GM23338 (cell line): Measurements from ENCODE around the gene MUC7. TPM values are rescaled to one million over a fixed set of nuclear protein-coding genes. Genes with fewer than 3 reads are reported as not detected.
"Not testable (repeated sequence)": the region's sequence is repeated elsewhere in the genome, so short reads cannot be mapped to it uniquely, and the experiment has no call there.

Experiments used
- ATAC-seq: fragments of 200-7000 bp; cut with Tn5 transposase; 3 replicates; pipeline ENCODE4 v1.9.1; 2020
- DNase-seq: peaks from one replicate; pipeline ENCODE4 v3.0.0-alpha.2; 2015; ENCODE audit warnings: low spot score
- H2AFZ ChIP-seq: fragments of 200-600 bp; sonication (generic); 2 replicates; pipeline ENCODE4 v1.8.0; 2016; ENCODE audit warnings: antibody characterized with exemption, mild to moderate bottlenecking, moderate library complexity
- H3F3A ChIP-seq: fragments of 200-600 bp; sonication (generic); replicated peaks from 2 replicates; pipeline ENCODE4 v1.8.0; 2017; ENCODE audit warnings: antibody characterized with exemption, mixed run types, low read depth
- H3K27ac ChIP-seq: fragments of 200-600 bp; sonication (generic); 2 replicates; pipeline ENCODE4 v1.6.1; 2016; ENCODE audit warnings: low read depth
- H3K27me3 ChIP-seq: fragments of 200-600 bp; sonication (generic); 2 replicates; pipeline ENCODE4 v1.8.0; 2016; ENCODE audit warnings: mild to moderate bottlenecking, mixed run types, moderate library complexity; ENCODE audit not compliant: insufficient read depth
- H3K36me3 ChIP-seq: fragments of 200-600 bp; sonication (generic); 2 replicates; pipeline ENCODE4 v1.8.0; 2016; ENCODE audit warnings: mild to moderate bottlenecking; ENCODE audit not compliant: insufficient read depth
- H3K4me1 ChIP-seq: fragments of 200-600 bp; sonication (generic); 2 replicates; pipeline ENCODE4 v1.8.0; 2016; ENCODE audit warnings: mild to moderate bottlenecking, moderate library complexity; ENCODE audit not compliant: insufficient read depth
- H3K4me2 ChIP-seq: fragments of 200-600 bp; sonication (generic); 2 replicates; pipeline ENCODE4 v1.7.1; 2017; ENCODE audit warnings: mixed run types
- H3K4me3 ChIP-seq: fragments of 200-600 bp; sonication (generic); 2 replicates; pipeline ENCODE4 v1.6.1; 2016; ENCODE audit warnings: mixed run types
- H3K79me2 ChIP-seq: fragments of 200-600 bp; sonication (generic); replicated peaks from 2 replicates; pipeline ENCODE4 v1.8.0; 2017; ENCODE audit warnings: mild to moderate bottlenecking; ENCODE audit not compliant: insufficient read depth
- H3K9me2 ChIP-seq: fragments of 200-600 bp; sonication (generic); 2 replicates; pipeline ENCODE4 v1.8.0; 2017; ENCODE audit not compliant: insufficient read depth
- H4K20me1 ChIP-seq: fragments of 200-600 bp; sonication (generic); replicated peaks from 2 replicates; pipeline ENCODE4 v1.8.0; 2017; ENCODE audit warnings: mild to moderate bottlenecking; ENCODE audit not compliant: insufficient read depth
- H3K27ac Mint-ChIP-seq: 2 replicates; pipeline ENCODE4 v1.8.0; 2020; ENCODE audit warnings: inconsistent platforms, mild to moderate bottlenecking, moderate library complexity, mixed read lengths
- H3K27me3 Mint-ChIP-seq: 3 replicates; pipeline ENCODE4 v1.8.0; 2022; ENCODE audit warnings: low read depth, mild to moderate bottlenecking, moderate library complexity, mixed read lengths, inconsistent platforms; ENCODE audit not compliant: insufficient read depth, poor library complexity
- H3K36me3 Mint-ChIP-seq: 3 replicates; pipeline ENCODE4 v1.8.0; 2021; ENCODE audit warnings: low read depth, mild to moderate bottlenecking, inconsistent platforms, moderate library complexity, mixed read lengths
- H3K4me1 Mint-ChIP-seq: 3 replicates; pipeline ENCODE4 v1.8.0; 2020; ENCODE audit warnings: mild to moderate bottlenecking, inconsistent platforms, mixed read lengths
- H3K4me3 Mint-ChIP-seq: 3 replicates; pipeline ENCODE4 v1.8.0; 2021; ENCODE audit warnings: moderate library complexity, mild to moderate bottlenecking, inconsistent platforms, mixed read lengths
- H3K9me3 Mint-ChIP-seq: 3 replicates; pipeline ENCODE4 v1.8.0; 2020; ENCODE audit warnings: moderate library complexity, mild to moderate bottlenecking, inconsistent platforms, mixed read lengths
- CREB1 ChIP-seq: fragments of 250-450 bp; sonication (Bioruptor Pico); IDR thresholded peaks from 2 replicates; pipeline ENCODE4 v1.5.0; 2020; ENCODE audit warnings: low read depth, mild to moderate bottlenecking, moderate library complexity
- CTCF ChIP-seq, 2 experiments: fragments of 200-600 bp in 1 of 2; sonication (generic) in 1 of 2; conservative IDR thresholded peaks; 2 replicates each; pipeline versions ENCODE4 v1.5.1 to v1.6.1; 2016 to 2017; ENCODE audit warnings: antibody characterized with exemption in 2 of 2, low read depth in 2 of 2, mild to moderate bottlenecking in 2 of 2, moderate library complexity in 1 of 2
- ETS1 ChIP-seq: IDR thresholded peaks from 2 replicates; pipeline ENCODE4 v1.6.1; 2016; ENCODE audit warnings: antibody characterized with exemption
- EZH2phosphoT487 ChIP-seq: fragments of 200-600 bp; sonication (generic); IDR thresholded peaks from one replicate; pipeline ENCODE4 v1.8.1; 2018; ENCODE audit warnings: antibody characterized with exemption; ENCODE audit not compliant: unreplicated experiment
- REST ChIP-seq: IDR thresholded peaks from one replicate; pipeline ENCODE4 v1.6.1; 2018; ENCODE audit warnings: antibody characterized with exemption; ENCODE audit not compliant: unreplicated experiment
- STAT1 ChIP-seq: IDR thresholded peaks from one replicate; pipeline ENCODE4 v1.6.1; 2016; ENCODE audit warnings: antibody characterized with exemption; ENCODE audit not compliant: unreplicated experiment
- ZNF331 ChIP-seq: fragments of 250-450 bp; sonication (Bioruptor Pico); IDR thresholded peaks from 2 replicates; pipeline ENCODE4 v1.5.0; 2020; ENCODE audit warnings: low read depth, mild to moderate bottlenecking, moderate library complexity
- polyA plus RNA-seq: library from polyadenylated mRNA; unstranded; fragments of >200 nt; fragmentation: Nextera tagmentation; extraction: Ambion mirVana; gene quantifications from 2 replicates; pipeline ENCODE4 v1.2.1, GENCODE V29; 2016
- total RNA-seq: library from RNA; depleted of rRNA; stranded (reverse); fragments of >200 nt; shearing (Covaris generic); gene quantifications from 2 replicates; pipeline ENCODE4 v1.2.3, GENCODE V29; 2014

The MUC7 gene
- total and polyA plus RNA-seq, 2 experiments from 2014 or later = not detected

DNA sequence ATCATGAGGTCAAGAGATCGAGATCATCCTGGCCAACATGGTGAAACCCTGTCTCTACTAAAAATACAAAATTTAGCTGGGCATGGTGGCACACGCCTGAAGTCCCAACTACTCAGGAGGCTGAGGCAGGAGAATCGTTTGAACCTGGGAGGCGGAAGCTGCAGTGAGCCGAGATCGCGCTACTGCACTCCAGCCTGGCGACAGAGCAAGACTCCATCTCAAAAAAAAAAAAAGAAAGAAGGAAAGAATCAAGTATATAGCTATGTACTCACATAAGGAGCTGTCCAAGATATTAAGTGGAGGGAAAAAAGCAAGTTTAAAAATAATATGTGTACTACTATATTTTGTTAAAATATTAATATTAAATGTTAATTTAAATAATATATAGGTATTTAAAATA is 29.8 kb downstream of the MUC7 start:
- not testable (repeated sequence) for H3K4me1 ChIP-seq, H3K36me3 Mint-ChIP-seq, H4K20me1 ChIP-seq, ATAC-seq, H3K4me2 ChIP-seq, H3K4me3 ChIP-seq, H3K27ac ChIP-seq, DNase-seq, H3K4me3 Mint-ChIP-seq, H2AFZ ChIP-seq, H3K9me2 ChIP-seq, H3K27me3 ChIP-seq, H3K36me3 ChIP-seq, H3K27me3 Mint-ChIP-seq, H3K79me2 ChIP-seq, H3K27ac Mint-ChIP-seq, H3K9me3 Mint-ChIP-seq, H3K4me1 Mint-ChIP-seq, H3F3A ChIP-seq
- peak; percentile 24 for TF ChIP-seq REST

- no peak overlapping the region for H3K27ac Mint-ChIP-seq
- no peaks in the 10 kb centered on the region for H3K27me3 ChIP-seq
- H3K27me3 Mint-ChIP-seq = no peaks in the 10 kb centered on the region
- H3K36me3 Mint-ChIP-seq = no peaks in the 10 kb centered on the region
- no peaks in the 10 kb centered on the region for H3K36me3 ChIP-seq
- no peaks in the 10 kb centered on the region for H4K20me1 ChIP-seq
- no peak overlapping the region for H3K4me3 ChIP-seq
- TF ChIP-seq EZH2phosphoT487 = no peak
- TF ChIP-seq CREB1 (CRISPR knock-in tag) = no peak
- no peak for TF ChIP-seq ETS1
- TF ChIP-seq STAT1 = no peak
- H3K9me3 Mint-ChIP-seq = no peaks in the 10 kb centered on the region
- H3K79me2 ChIP-seq = no peaks in the 10 kb centered on the region
- no peaks in the 10 kb centered on the region for H3K4me1 Mint-ChIP-seq
- H3K4me1 ChIP-seq = no peaks in the 10 kb centered on the region
- no peaks in the 10 kb centered on the region for H3F3A ChIP-seq
- H3K27ac ChIP-seq = no peak overlapping the region
- 0 out of 2 replicates have a peak, but pooled peaks cover 6% of the 10 kb centered on the region for H3K9me2 ChIP-seq
- no peak overlapping the region for H2AFZ ChIP-seq
- ATAC-seq = no peak
- no peak for DNase-seq
- H3K4me3 Mint-ChIP-seq = no peak overlapping the region
- no peak overlapping the region for H3K4me2 ChIP-seq
Observed at GRCh38 chr4:70504733-70505132, 32.7 kb downstream of the MUC7 start.

DNA sequence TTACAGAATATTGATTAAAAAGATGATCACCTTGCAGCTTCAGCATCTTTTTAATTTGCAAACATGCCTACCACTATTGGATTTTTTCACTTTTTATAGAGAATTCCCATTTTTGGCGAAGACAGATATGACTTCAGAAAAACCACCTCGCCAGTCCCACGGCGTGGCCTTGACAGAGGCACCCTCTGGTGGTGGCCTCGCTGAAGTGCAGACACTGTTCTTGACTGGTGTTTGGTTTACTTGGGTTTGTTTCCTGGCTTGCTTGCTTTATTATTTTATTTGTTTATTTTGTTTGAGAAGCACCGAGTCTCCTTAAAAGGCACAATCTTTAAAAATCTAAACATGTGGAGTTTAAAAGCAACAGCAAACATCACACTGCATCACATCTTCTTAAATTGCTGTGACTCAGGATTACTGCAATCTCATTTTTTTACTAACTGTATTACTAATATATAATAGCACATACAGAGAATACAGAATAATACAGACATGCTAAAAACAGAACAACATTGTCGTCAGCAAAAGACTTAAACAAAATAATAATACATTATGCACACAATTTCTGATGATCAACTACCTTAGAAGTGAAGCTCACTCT is 33.3 kb downstream of the MUC7 start:
- H3K27me3 ChIP-seq = no peaks in the 10 kb centered on the region
- H3K9me2 ChIP-seq = 0 out of 2 replicates have a peak, but pooled peaks cover 6% of the 10 kb centered on the region
- H3K4me3 Mint-ChIP-seq = no peak overlapping the region
- no peaks in the 10 kb centered on the region for H3K36me3 Mint-ChIP-seq
- DNase-seq = peak; percentile 75
- H3F3A ChIP-seq = no peaks in the 10 kb centered on the region
- TF ChIP-seq ZNF331 (CRISPR knock-in tag) (no peak), CTCF (conservative IDR thresholded peaks at IDR 0.05; ENCODE audit: low read depth in 2 of 2) (peak; percentile 97 to 99)
- no peaks in the 10 kb centered on the region for H3K9me3 Mint-ChIP-seq
- H3K27ac Mint-ChIP-seq = no peak overlapping the region
- no peaks in the 10 kb centered on the region for H3K36me3 ChIP-seq
- H3K4me1 Mint-ChIP-seq = no peaks in the 10 kb centered on the region
- no peaks in the 10 kb centered on the region for H3K79me2 ChIP-seq
- no peak overlapping the region for H3K4me2 ChIP-seq
- peak; percentile 81 for ATAC-seq
- H3K27me3 Mint-ChIP-seq = no peaks in the 10 kb centered on the region
- no peaks in the 10 kb centered on the region for H4K20me1 ChIP-seq
- no peaks in the 10 kb centered on the region for H3K4me1 ChIP-seq
- H3K4me3 ChIP-seq = no peak overlapping the region
- no peak overlapping the region for H2AFZ ChIP-seq
- no peak overlapping the region for H3K27ac ChIP-seq
